Measurements from ENCODE around the gene EIF4E. TPM values are rescaled to one million over a fixed set of nuclear protein-coding genes. Genes with fewer than 3 reads are reported as not detected.
"Not testable (repeated sequence)": the region's sequence is repeated elsewhere in the genome, so short reads cannot be mapped to it uniquely, and the experiment has no call there.

EIF4E gene
- total RNA-seq, 1 donor from 2014 or later = 93.0 TPM

DNA sequence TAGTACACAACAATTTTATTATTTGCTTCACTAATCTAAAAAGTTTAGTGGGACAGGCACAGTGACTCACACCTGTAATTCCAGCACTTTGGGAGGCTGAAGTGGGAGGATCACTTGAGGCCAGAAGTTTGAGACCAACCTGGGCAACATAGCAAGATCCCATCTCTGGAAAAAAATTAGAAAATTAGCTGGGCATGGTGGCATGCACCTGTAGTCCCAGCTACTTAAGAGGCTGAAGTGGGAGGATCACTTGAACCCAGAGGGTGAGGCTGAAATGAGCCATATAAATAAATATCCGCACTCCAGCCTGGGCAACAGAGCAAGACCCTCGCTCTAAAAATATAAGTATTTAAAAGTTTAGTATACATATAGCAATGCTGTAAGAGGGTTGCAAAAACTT, 42.6 kb downstream of the EIF4E start:
- intact Hi-C loops (cut with micrococcal nuclease) = not testable (repeated sequence)

DNA sequence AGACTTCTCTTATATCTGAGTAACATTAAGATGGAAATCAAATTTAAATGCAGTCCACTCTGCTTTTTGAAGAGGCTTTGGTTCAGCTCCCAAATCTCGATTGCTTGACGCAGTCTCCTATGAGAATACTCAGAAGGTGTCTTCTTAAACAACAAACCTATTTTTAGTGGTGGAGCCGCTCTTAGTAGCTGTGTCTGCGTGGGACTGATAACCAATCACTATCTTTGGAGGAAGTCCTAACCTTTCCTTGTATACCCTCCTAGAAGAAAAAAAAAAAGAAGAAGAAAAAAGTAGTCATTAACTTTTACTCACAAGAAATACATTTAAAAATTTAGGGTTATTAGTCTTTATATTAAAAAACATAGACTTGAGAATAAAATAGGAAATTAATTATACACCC, 48.0 kb downstream of the EIF4E start:
- intact Hi-C loops (cut with micrococcal nuclease) = not testable (repeated sequence)

DNA sequence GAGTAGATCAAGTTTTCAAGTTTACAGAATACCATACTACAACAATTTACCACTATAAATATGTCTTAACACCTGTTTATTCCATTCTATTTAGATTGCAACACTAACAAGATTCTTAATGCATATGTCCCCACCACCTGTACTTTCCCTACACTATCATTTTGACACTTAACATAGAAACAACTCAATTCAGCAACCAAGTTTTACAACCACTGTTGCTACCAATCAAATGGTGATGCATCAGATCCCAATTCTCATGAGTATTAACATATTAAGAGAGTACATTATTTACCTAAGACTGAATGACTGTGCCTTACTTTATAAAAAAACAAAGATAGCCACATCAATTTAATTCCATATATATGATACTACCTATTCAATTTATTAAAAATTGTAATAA, 49.4 kb downstream of the EIF4E start:
- intact Hi-C loops (cut with micrococcal nuclease) = no loop called here

DNA sequence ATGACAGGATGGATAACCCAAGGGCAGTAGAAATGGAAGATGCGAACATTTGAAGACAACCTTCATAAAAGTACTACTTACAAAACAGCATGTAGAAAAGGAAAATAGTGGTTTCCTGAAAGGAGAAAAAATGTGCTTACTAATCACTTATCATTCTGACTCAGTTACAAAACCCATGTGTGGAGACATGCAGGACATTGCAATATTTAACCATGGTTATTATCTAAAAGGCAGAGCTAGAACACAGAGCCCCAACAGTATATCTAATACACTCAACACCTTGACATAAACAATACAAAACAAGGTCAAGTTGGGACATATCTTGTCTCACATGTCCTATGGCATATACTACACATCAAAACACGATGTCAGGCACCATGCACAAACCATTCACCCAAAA, 55.9 kb downstream of the EIF4E start:
- intact Hi-C loops (cut with micrococcal nuclease) = no loop called here

DNA sequence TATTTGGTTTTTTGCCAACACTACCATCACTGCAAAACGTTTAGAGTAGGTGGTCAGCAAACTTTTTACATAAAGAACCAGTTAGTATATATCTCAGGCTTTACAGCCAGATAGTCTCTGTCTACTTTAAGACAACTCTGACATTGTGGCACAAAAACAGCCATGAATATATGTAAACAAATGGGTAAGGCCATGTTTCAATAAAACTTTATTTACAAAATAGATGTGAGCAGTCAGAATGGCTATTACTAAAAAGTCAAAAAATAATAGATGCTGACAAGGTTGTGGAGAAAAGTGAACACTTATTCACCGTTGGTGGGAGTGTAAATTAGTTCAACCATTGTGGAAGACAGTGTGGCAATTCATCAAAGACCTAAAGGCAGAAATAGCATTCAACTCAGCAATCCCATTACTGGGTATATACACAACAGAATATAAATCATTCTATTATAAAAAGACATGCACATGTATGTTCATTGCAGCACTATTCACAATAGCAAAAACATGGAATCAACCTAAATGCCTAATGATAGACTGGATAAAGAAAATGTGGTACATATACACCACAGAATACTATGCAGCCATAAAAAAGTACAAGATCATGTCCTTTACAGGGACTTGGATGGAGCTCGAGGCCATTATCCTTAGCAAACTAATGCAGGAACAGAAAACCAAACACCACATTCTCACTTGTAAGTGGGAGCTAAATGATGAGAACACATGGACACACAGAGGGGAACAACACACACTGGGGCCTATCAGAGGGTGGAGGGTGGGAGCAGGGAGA, 56.6 kb downstream of the EIF4E start:
- intact Hi-C loops (cut with micrococcal nuclease) = not testable (repeated sequence)

DNA sequence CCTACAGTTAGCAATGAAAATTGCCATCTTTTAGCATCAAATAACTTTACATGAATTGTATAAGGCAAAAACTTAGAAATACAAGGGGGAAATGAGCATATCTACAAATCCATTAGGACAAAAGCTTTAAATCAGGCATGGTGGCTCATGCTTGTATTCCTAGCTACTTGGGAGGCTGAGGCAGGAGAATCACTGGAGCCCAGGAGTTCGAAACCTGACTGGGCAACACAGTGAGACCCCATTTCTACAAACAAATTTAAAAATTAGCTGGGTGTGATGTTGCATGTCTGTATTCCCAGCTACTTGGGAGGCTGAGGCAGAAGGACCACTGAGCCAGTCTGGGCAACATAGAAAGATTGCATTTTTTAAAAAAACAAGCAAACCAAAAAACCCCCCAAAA, 61.3 kb downstream of the EIF4E start:
- intact Hi-C loops (cut with micrococcal nuclease) = no loop called here

DNA sequence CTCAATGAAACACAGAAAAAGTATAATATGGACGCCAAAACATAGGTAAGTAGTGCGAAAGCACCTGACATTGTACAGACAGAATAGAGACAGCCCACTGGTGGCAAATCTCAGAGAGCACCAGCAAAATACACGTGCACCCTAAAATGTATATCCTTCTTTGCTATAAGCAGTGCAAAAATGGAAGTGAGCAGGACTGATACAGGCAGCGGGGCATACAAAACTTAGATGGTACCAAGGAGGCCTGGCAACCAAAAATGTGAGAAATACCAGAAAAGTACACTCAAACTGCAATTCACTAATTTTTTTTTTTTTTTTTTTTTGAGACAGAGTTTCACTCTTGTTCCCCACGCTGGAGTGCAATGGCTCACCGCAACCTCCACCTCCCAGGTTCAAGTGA, 63.9 kb downstream of the EIF4E start:
- intact Hi-C loops (cut with micrococcal nuclease) = no loop called here

DNA sequence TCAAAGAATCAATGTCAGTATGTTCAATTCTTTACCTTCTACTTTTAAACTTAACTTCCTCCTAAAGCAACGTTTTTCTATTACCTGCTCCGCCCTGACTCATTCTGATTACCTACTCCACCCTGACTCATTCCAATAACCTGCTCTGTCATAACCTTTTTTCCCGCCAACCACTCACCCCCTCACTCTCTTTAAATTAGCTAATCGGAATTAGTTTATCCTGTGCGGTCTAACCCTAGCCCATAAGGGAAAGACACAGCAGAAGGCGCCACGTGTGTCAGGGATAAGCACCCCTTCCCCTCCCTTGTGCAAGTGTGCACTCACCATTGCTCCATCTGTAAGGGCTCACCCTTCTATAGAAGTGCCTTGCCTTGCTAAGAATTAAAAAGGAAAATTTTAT, 64.4 kb downstream of the EIF4E start:
- intact Hi-C loops (cut with micrococcal nuclease) = no loop called here

DNA sequence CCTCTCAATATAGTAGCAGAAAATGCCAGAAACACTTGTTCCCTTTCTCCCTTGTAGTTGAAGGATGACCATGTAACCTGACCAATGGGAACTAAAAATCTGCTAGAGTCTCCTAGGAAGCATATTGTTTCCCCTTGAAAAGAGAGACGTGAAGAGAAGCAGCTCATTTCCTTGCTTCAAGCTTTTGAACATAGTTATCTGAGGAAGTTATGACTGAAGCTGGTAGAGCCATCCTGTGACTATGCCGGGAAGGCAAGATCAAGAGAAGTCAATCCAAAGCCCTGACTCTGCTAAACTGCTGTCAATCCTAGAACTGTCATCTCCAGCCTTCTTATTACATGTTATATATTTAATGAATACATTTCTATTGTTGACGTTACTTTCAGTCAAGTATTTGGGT, 66.6 kb downstream of the EIF4E start:
- intact Hi-C loops (cut with micrococcal nuclease) = no loop called here

DNA sequence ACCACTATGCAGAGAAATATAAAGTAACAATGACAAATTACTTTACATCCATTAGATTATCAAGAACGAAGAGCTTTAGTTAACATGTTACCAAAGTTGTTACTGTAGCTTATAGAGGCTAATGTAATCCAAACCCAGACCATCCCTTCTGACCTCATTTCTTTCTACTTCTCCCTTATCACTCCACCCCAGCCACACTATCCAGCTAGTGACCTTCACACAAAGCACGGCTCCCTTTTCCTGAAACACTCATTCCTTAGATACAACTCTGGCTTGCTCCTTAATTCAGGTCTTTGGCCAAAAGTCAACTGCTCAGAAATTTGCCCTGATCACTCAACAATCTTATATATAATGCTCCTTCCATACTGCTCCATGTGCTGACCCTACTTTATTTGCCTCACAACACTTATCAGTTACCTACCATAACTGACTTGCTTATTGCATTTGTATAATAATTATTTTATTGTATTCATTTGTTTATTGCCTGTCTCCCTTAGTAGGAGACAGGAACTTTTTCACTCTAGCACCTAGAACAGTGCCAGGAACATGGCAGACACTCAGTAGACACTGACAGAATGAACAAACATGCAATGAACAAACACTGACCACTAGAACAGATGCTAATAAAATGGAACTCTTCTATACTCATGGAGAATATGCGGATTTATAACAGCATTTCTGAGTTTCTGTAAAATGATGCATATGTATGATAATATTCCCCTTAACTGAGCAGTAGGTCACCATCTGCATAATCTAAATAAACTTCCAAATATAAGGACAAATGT, 67.6 kb downstream of the EIF4E start:
- intact Hi-C loops (cut with micrococcal nuclease) = no loop called here

DNA sequence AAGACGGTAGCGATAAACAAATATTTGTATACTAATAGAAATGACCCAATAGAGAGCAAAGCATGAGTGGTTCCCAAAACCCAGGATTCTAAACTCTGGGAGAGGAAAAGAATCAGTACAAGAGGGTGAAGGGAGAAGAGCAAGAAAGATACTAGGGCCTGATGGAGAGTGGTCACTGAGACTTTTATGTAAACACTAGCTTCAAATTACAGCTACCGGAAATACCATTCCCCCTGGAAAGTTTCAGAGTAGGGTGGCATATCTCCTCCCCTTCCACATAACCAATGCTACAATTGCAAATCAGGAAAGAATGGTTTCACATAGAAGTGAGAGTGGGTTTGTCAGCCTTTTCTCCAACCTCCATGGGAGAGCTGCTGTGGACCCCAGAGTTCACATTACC, 77.1 kb downstream of the EIF4E start:
- intact Hi-C loops (cut with micrococcal nuclease) = no loop called here

DNA sequence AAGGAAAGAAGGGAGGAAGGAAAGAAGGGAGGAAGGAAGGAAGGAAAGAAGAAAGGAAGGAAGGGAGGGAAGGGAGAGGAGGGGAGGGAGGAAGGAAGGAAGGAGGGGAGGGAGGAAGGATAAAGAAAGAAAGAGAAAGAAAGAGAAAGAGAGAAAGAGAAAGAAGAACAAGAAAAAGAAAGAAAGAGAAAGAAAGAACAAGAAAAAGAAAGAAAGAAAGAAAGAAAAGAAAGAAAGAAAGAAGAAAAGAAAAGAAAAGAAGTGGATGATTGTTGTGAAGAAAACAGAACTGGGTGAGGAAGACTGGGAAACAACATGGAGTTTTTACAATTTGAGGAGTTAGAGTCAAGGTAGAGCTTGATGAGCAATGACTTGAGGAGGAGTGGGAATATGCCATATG, 78.0 kb downstream of the EIF4E start:
- intact Hi-C loops (cut with micrococcal nuclease) = loop anchor here (1.0 kb wide), 1 partner anchor 384 kb away; no protein-coding TSS in a partner anchor

DNA sequence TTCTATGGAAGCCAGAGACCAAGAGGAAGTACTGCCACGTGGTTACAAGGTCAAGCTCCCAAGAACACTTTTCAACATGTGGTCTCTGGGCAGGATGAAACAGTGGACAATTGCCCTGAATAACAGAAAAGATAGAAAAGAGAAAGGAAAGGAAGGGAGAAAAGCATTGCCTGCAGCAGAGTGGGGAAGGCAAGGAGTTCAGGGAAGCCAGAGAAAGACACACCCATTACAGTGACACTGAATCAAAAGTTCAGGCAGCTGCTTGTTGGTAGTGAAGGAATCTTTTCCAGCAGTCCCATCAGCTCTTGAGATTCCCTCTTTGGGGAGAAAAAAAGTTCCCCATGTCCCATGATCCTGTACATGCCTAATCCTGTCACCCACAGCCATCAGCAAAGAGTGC, 80.5 kb downstream of the EIF4E start:
- intact Hi-C loops (cut with micrococcal nuclease) = no loop called here

DNA sequence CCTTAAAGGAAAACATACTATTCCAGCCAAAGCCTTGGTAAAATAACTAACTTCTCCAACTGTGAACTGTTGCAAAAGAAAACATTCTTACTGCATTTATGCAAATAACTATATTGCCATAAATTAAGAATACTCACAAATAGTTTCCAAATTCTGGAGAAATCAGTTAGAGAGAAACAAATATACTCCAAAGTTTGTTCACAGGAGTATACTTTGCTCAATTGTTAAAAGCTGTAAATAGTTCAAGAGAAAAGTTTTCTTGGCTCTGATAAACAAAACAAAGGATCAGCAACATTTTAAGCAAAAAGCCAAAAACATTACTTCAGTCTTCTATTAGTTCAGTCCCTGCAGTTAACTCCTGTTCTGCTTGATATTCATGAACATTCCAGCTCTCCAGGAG, 83.0 kb downstream of the EIF4E start:
- intact Hi-C loops (cut with micrococcal nuclease) = no loop called here

DNA sequence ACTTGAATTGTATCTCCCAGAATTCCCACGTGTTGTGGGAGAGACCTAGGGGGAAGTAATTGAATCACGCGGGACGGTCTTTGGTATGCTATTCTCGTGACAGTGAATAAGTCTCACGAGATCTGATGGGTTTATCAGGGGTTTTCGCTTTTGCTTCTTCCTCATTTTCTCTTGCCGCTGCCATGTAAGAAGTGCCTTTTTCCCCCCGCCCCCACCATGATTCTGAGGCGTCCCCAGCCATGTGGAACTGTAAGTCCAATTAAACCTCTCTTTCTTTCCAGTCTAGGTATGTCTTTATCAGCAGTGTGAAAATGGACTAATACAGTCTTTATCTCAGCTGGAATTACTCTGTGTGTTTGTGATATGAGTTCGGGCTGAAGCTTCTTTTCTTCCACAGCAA, 86.0 kb downstream of the EIF4E start:
- intact Hi-C loops (cut with micrococcal nuclease) = not testable (repeated sequence)

DNA sequence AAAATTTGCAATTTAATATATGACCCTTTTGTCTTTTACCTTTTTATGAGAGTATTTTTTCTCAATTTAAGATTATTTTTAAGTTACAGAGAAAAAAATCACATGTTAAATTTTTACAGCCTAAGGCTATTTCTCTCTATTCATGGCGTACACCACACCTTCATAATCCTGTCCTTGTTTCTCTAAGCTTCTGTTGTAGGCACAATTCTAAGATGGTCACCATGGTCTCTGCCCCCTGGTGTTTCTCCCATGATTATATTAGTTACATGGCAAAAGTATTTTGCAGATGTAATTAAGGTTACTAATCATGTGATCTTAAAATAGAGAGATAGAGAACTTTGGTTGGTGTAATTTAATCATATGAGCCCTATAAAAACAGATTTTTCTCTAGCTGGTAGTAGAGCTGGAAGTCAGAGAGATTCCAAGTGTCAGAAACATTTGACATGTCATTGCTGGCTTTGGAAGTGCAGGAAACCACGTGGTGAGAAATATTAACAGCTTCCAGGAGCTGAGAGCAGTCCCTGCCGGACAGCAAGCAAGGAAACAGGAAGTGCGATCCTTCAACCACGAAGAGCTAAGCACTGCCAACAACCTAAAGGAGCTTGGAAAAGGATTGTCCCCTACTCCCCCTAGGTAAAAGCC, 89.8 kb downstream of the EIF4E start:
- intact Hi-C loops (cut with micrococcal nuclease) = no loop called here

DNA sequence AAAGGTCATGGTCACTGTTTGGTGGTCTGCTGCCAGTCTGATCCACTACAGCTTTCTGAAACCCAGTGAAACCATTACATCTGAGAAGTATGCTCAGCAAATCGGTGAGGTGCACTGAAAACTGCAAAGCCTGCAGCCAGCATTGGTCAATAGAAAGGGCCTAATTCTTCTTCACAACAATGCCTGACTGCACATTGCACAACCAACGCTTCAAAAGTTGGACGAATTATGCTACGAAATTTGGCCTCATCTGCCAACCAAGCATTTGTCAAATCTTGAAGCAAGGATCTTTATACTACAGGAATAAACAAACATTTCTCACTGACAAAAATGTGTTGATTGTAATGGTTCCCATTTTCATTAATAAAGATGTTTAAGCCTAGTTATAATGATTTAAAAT, 90.4 kb downstream of the EIF4E start:
- intact Hi-C loops (cut with micrococcal nuclease) = no loop called here

DNA sequence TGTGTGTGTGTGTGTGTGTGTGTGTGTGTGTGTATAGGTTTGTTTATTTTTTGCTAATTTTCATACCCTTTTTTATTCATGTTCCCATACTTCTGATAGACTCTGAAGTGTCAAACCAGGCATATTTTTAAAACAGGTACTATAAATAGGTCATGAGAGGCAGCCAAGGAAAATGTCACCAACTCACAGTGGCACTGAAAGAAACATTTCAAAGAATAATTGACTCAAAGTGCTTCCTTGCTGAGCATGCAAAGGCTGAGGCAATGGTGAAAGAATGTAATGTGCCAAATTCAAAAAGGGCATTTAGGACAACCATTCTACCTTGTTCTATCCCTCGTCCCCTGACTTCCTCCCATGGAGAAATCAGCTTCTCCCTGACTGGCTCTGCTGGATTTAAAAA, 95.5 kb downstream of the EIF4E start:
- intact Hi-C loops (cut with micrococcal nuclease) = no loop called here

DNA sequence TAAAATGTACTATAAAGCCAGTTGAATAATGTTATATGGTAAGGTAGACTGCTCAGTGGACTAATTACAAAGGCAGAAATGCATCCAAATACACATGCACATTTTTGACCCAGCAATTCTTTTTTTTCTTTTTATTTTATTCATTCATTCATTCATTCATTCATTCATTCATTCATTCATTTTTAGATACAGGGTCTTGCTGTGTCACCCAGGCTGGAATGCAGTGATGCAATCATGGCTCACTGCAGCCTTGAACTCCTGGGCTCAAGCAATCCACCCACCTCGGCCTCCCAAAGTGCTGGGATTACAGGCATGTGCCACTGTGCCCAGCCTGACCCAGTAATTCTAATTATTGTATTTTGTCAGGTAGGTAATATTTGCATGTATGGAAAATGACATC, 97.9 kb downstream of the EIF4E start:
- intact Hi-C loops (cut with micrococcal nuclease) = not testable (repeated sequence)
